ENCODE measurements around the gene ANKS1B.

The ANKS1B gene

GRCh38 chr12:98980508-98980907 lies 1004.2 kb downstream of the ANKS1B start:
- in situ Hi-C loops (cut with MboI; ENCODE audit: low pct_unique_long_range_greater_than_20kb, low sequenced_read_pairs, unreplicated experiment), result no loop called here
- no peak for TF ChIP-seq CTCF (IDR thresholded peaks at IDR 0.05; ENCODE audit: extremely low read depth, insufficient read depth, missing control alignments)

GRCh38 chr12:98977186-98977585 lies 1007.5 kb downstream of the ANKS1B start:
- DNase-seq (ENCODE audit: low spot score), result no peak
- in situ Hi-C loops (cut with MboI; ENCODE audit: low pct_unique_long_range_greater_than_20kb, low sequenced_read_pairs, unreplicated experiment), result no loop called here
- no peak for TF ChIP-seq CTCF (IDR thresholded peaks at IDR 0.05; ENCODE audit: extremely low read depth, insufficient read depth, missing control alignments)

More at GRCh38 chr12:98980508-98980907, 1004.2 kb downstream of the ANKS1B start:
- DNase-seq (ENCODE audit: low spot score), result no peak

GRCh38 chr12:98974767-98975381 lies 1009.9 kb downstream of the ANKS1B start:
- in situ Hi-C loops (cut with MboI; ENCODE audit: low pct_unique_long_range_greater_than_20kb, low sequenced_read_pairs, unreplicated experiment), result no loop called here
- no peak for TF ChIP-seq CTCF (IDR thresholded peaks at IDR 0.05; ENCODE audit: extremely low read depth, insufficient read depth, missing control alignments)
- DNase-seq (ENCODE audit: low spot score), result no peak

- in situ Hi-C loops (cut with MboI; ENCODE audit: low pct_unique_long_range_greater_than_20kb, low sequenced_read_pairs, unreplicated experiment), result no loop called here
These were observed 1011.3 kb downstream of the ANKS1B start for GRCh38 chr12:98973395-98973794.

GRCh38 chr12:98970950-98971349 lies 1013.8 kb downstream of the ANKS1B start:
- TF ChIP-seq CTCF (IDR thresholded peaks at IDR 0.05; ENCODE audit: extremely low read depth, insufficient read depth, missing control alignments), result no peak
- DNase-seq (ENCODE audit: low spot score), result no peak
- in situ Hi-C loops (cut with MboI; ENCODE audit: low pct_unique_long_range_greater_than_20kb, low sequenced_read_pairs, unreplicated experiment), result no loop called here

More at GRCh38 chr12:98973395-98973794, 1011.3 kb downstream of the ANKS1B start:
- no peak for TF ChIP-seq CTCF (IDR thresholded peaks at IDR 0.05; ENCODE audit: extremely low read depth, insufficient read depth, missing control alignments)
- DNase-seq (ENCODE audit: low spot score), result no peak

- in situ Hi-C loops (cut with MboI; ENCODE audit: low pct_unique_long_range_greater_than_20kb, low sequenced_read_pairs, unreplicated experiment), result no loop called here
- DNase-seq (ENCODE audit: low spot score), result no peak
- TF ChIP-seq CTCF (IDR thresholded peaks at IDR 0.05; ENCODE audit: extremely low read depth, insufficient read depth, missing control alignments), result no peak
These were observed 1014.5 kb downstream of the ANKS1B start for GRCh38 chr12:98970210-98970609.

Data from GM13977 (cell line).